Measurements from ENCODE around the gene SSBP4. TPM values are rescaled to one million over a fixed set of nuclear protein-coding genes. Genes with fewer than 3 reads are reported as not detected.
"Not testable (repeated sequence)": the region's sequence is repeated elsewhere in the genome, so short reads cannot be mapped to it uniquely, and the experiment has no call there.

SSBP4 gene
- total RNA-seq, 1 donor, result 77.8 TPM

DNA sequence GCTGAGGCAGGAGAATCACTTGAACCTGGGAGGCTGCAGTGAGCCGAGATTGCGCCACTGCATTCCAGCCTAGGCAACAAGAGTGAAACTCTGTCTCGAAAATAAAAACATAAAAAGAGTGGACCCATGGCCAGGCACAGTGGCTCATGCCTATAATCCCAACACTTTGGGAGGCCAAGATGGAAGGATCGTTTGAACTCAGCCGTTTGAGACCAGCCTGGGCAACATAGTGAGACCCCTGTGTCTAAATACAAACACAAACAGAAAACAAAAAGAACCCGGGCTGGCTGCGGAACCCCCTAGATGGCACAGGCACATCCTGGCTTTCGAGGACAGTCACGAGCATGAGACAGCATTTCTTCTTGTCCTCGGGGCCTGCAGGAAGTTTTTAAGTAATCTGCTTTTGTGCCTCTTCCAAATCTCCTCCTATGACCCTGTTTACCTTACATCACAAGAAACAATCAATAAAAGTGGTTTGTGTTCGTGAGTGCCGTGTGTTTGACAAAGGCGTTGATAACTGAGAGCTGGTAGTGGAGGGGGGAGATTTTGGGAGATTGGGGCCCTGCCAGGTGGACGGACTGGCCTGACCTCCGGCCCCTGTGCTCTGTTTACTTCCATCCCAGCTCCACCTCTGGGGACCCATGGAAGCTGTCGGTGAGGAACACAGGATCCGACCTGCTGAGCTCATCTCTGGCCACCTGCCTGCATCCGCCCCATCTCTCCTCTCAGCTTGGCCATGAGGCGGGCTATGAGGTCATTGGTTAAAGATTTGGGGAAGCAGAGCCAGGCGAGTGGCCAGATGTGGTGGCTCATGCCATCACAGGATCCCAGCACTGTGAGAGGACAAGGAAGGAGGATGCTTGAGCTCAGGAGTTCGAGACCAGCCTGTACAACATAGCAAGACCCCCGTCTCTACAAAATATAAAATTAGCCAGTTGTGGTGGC lies 39.1 kb upstream of the SSBP4 start:
- no peak overlapping the region for H2AFZ ChIP-seq (ENCODE audit: low read length)

GRCh38 chr19:18380843-18381242 lies 38.4 kb upstream of the SSBP4 start:
- Histone ChIP-seq H3K9me3 (ENCODE audit: low read depth, low read length) (no peaks in the 10 kb centered on the region), H3K4me3 (ENCODE audit: insufficient read depth, low read length) (no peak overlapping the region), H3K27ac (ENCODE audit: low read depth, low read length) (peak overlapping the region; percentile 46), H3K27me3 (ENCODE audit: insufficient read depth, low read length) (no peaks in the 10 kb centered on the region), H2AFZ (ENCODE audit: low read length) (peak overlapping the region; percentile 17), H3K79me2 (ENCODE audit: insufficient read depth, low read length) (no peaks in the 10 kb centered on the region), H3K4me2 (ENCODE audit: insufficient read depth, low read length) (no peak overlapping the region), H3K36me3 (ENCODE audit: insufficient read depth, low read length) (no peaks in the 10 kb centered on the region), H3K4me1 (ENCODE audit: insufficient read depth, low read length) (peaks cover 18% of the 10 kb centered on the region), H4K20me1 (ENCODE audit: insufficient read depth, low read length) (no peaks in the 10 kb centered on the region)
- DNase-seq (ENCODE audit: insufficient read length, low spot score, missing footprints), result no peak
- TF ChIP-seq CTCF (IDR thresholded peaks at IDR 0.05; ENCODE audit: extremely low read depth, low read depth, low read length), result no peak

More for the DNA sequence above, 39.1 kb upstream of the SSBP4 start:
- Histone ChIP-seq H3K9me3 (ENCODE audit: low read depth, low read length) (no peaks in the 10 kb centered on the region), H3K79me2 (ENCODE audit: insufficient read depth, low read length) (no peaks in the 10 kb centered on the region), H3K27ac (ENCODE audit: low read depth, low read length) (peak overlapping the region; percentile 46), H3K36me3 (ENCODE audit: insufficient read depth, low read length) (no peaks in the 10 kb centered on the region), H3K27me3 (ENCODE audit: insufficient read depth, low read length) (no peaks in the 10 kb centered on the region), H3K4me2 (ENCODE audit: insufficient read depth, low read length) (no peak overlapping the region), H3K4me1 (ENCODE audit: insufficient read depth, low read length) (peaks cover 15% of the 10 kb centered on the region), H3K4me3 (ENCODE audit: insufficient read depth, low read length) (no peak overlapping the region), H4K20me1 (ENCODE audit: insufficient read depth, low read length) (no peaks in the 10 kb centered on the region)
- peak; percentile 92 for DNase-seq (ENCODE audit: insufficient read length, low spot score, missing footprints)
- no peak for TF ChIP-seq CTCF (IDR thresholded peaks at IDR 0.05; ENCODE audit: extremely low read depth, low read depth, low read length)

DNA sequence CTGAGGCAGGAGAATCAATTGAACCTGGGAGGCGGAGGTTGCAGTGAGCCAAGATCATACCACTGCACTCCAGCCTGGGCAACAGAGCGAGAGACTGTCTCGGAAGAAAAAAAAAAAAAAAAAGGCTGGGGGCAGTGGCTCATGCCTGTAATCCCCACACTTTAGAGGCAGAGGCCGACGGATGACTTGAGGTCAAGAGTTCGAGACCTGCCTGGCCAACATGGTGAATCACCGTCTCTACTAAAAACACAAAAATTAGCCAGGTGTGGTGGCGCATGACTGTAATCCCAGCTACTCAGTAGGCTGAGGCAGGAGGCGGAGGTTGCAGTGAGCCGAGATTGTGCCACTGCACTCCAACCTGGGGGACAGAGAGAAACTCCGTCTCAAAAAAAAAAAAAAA lies 35.6 kb upstream of the SSBP4 start:
- not testable (repeated sequence) for H3K4me3 ChIP-seq (ENCODE audit: insufficient read depth, low read length); H4K20me1 ChIP-seq (ENCODE audit: insufficient read depth, low read length); H3K9me3 ChIP-seq (ENCODE audit: low read depth, low read length); H3K36me3 ChIP-seq (ENCODE audit: insufficient read depth, low read length); H2AFZ ChIP-seq (ENCODE audit: low read length); H3K27me3 ChIP-seq (ENCODE audit: insufficient read depth, low read length); H3K4me2 ChIP-seq (ENCODE audit: insufficient read depth, low read length); H3K27ac ChIP-seq (ENCODE audit: low read depth, low read length); DNase-seq (ENCODE audit: insufficient read length, low spot score, missing footprints)
- H3K4me1 ChIP-seq (ENCODE audit: insufficient read depth, low read length), result peaks cover 19% of the 10 kb centered on the region
- peaks cover 12% of the 10 kb centered on the region for H3K79me2 ChIP-seq (ENCODE audit: insufficient read depth, low read length)

GRCh38 chr19:18384775-18385174 lies 34.4 kb upstream of the SSBP4 start:
- no peak for TF ChIP-seq CTCF (IDR thresholded peaks at IDR 0.05; ENCODE audit: extremely low read depth, low read depth, low read length)
- Histone ChIP-seq H3K27me3 (ENCODE audit: insufficient read depth, low read length) (no peaks in the 10 kb centered on the region), H3K4me3 (ENCODE audit: insufficient read depth, low read length) (no peak overlapping the region), H3K4me1 (ENCODE audit: insufficient read depth, low read length) (peaks cover 16% of the 10 kb centered on the region), H3K79me2 (ENCODE audit: insufficient read depth, low read length) (peaks cover 12% of the 10 kb centered on the region), H3K4me2 (ENCODE audit: insufficient read depth, low read length) (no peak overlapping the region), H4K20me1 (ENCODE audit: insufficient read depth, low read length) (no peaks in the 10 kb centered on the region), H3K9me3 (ENCODE audit: low read depth, low read length) (no peaks in the 10 kb centered on the region), H3K27ac (ENCODE audit: low read depth, low read length) (no peak overlapping the region), H3K36me3 (ENCODE audit: insufficient read depth, low read length) (peaks cover 13% of the 10 kb centered on the region), H2AFZ (ENCODE audit: low read length) (no peak overlapping the region)
- no peak for DNase-seq (ENCODE audit: insufficient read length, low spot score, missing footprints)
